SK-N-SH treated with all-trans-retinoic acid at 6 μM for 48 hours (cell line): ENCODE data around the gene C10orf120.

Experiments
- ATAC-seq: fragments of 200-7000 bp; cut with Tn5 transposase; 3 replicates; pipeline ENCODE4 v1.9.1; 2020; ENCODE audit warnings: mild to moderate bottlenecking, moderate library complexity
- ARNTL ChIP-seq: fragments of 450-650 bp; formaldehyde crosslinking; IDR thresholded peaks from 2 replicates; pipeline ENCODE4 v1.5.0; 2020; ENCODE audit warnings: low read depth, mild to moderate bottlenecking, moderate library complexity, borderline replicate concordance
- BACH2 ChIP-seq: fragments of 250-450 bp; sonication (Bioruptor Pico); IDR thresholded peaks from 2 replicates; pipeline ENCODE4 v1.9.0; 2021; ENCODE audit warnings: mild to moderate bottlenecking, borderline replicate concordance
- CREB5 ChIP-seq: fragments of 250-450 bp; sonication (Bioruptor Pico); IDR thresholded peaks from 2 replicates; pipeline ENCODE4 v1.5.1; 2020; ENCODE audit warnings: low read depth, mild to moderate bottlenecking, moderate library complexity
- CSDC2 ChIP-seq: fragments of 250-450 bp; sonication (Bioruptor Pico); IDR thresholded peaks from 2 replicates; pipeline ENCODE4 v1.5.0; 2020; ENCODE audit warnings: mild to moderate bottlenecking, moderate library complexity
- CSRNP3 ChIP-seq: fragments of 250-450 bp; sonication (Bioruptor Pico); IDR thresholded peaks from 2 replicates; pipeline ENCODE4 v1.5.1; 2021; ENCODE audit warnings: mild to moderate bottlenecking, moderate library complexity
- ESRRG ChIP-seq: fragments of 250-450 bp; sonication (Bioruptor Pico); IDR thresholded peaks from 2 replicates; pipeline ENCODE4 v1.6.1; 2021; ENCODE audit warnings: mild to moderate bottlenecking
- ISL1 ChIP-seq: fragments of 250-450 bp; sonication (Bioruptor Pico); IDR thresholded peaks from 2 replicates; pipeline ENCODE4 v2.1.2; 2022; ENCODE audit warnings: mild to moderate bottlenecking, moderate library complexity
- OSR1 ChIP-seq: fragments of 250-450 bp; sonication (Bioruptor Pico); IDR thresholded peaks from 2 replicates; pipeline ENCODE4 v1.8.0; 2022; ENCODE audit warnings: moderate library complexity, mild to moderate bottlenecking, inconsistent platforms
- PATZ1 ChIP-seq: fragments of 250-450 bp; sonication (Bioruptor Pico); IDR thresholded peaks from 2 replicates; pipeline ENCODE4 v1.8.0; 2020; ENCODE audit warnings: mild to moderate bottlenecking, moderate library complexity, borderline replicate concordance
- POU6F1 ChIP-seq: fragments of 250-450 bp; sonication (Bioruptor Pico); IDR thresholded peaks from 2 replicates; pipeline ENCODE4 v1.8.0; 2021; ENCODE audit warnings: low read depth, mild to moderate bottlenecking, moderate library complexity, borderline replicate concordance
- PPARA ChIP-seq: fragments of 250-450 bp; sonication (Bioruptor Pico); IDR thresholded peaks from 2 replicates; pipeline ENCODE4 v1.5.0; 2020; ENCODE audit warnings: mild to moderate bottlenecking, borderline replicate concordance
- RARB ChIP-seq: fragments of 250-450 bp; sonication (Bioruptor Pico); IDR thresholded peaks from 2 replicates; pipeline ENCODE4 v1.8.0; 2021; ENCODE audit warnings: mild to moderate bottlenecking, moderate library complexity
- SNAI2 ChIP-seq: fragments of 250-450 bp; sonication (Bioruptor Pico); IDR thresholded peaks from 2 replicates; pipeline ENCODE4 v1.5.0; 2020; ENCODE audit warnings: mild to moderate bottlenecking, moderate library complexity
- TCF4 ChIP-seq: fragments of 250-450 bp; sonication (Bioruptor Pico); IDR thresholded peaks from 2 replicates; pipeline ENCODE4 v1.8.0; 2021; ENCODE audit warnings: mild to moderate bottlenecking, moderate library complexity, borderline replicate concordance
- TOX ChIP-seq: fragments of 250-450 bp; sonication (Bioruptor Pico); IDR thresholded peaks from 2 replicates; pipeline ENCODE4 v1.8.0; 2021; ENCODE audit warnings: mild to moderate bottlenecking, moderate library complexity, borderline replicate concordance
- TSHZ2 ChIP-seq: fragments of 250-450 bp; sonication (Bioruptor Pico); IDR thresholded peaks from 2 replicates; pipeline ENCODE4 v1.5.0; 2020; ENCODE audit warnings: mild to moderate bottlenecking, moderate library complexity
- ZC3H10 ChIP-seq: fragments of 250-450 bp; sonication (Bioruptor Pico); IDR thresholded peaks from 2 replicates; pipeline ENCODE4 v1.5.1; 2021; ENCODE audit warnings: mild to moderate bottlenecking, moderate library complexity
- ZFP30 ChIP-seq: fragments of 450-650 bp; formaldehyde crosslinking; IDR thresholded peaks from 2 replicates; pipeline ENCODE4 v1.5.0; 2022; ENCODE audit warnings: mild to moderate bottlenecking, moderate library complexity
- ZNF70 ChIP-seq: fragments of 450-650 bp; formaldehyde crosslinking; IDR thresholded peaks from 2 replicates; pipeline ENCODE4 v1.5.0; 2020; ENCODE audit warnings: mild to moderate bottlenecking, moderate library complexity
- ZNF8 ChIP-seq: fragments of 450-650 bp; formaldehyde crosslinking; IDR thresholded peaks from 2 replicates; pipeline ENCODE4 v1.5.0; 2020; ENCODE audit warnings: mild to moderate bottlenecking, moderate library complexity

The C10orf120 gene

GRCh38 chr10:122703483-122704448 lies 4.1 kb upstream of the C10orf120 start (continued):
- TF ChIP-seq POU6F1 (CRISPR knock-in tag): no peak
- TF ChIP-seq SNAI2: no peak
- TF ChIP-seq ZNF8 (CRISPR knock-in tag): no peak
- no peak for TF ChIP-seq ZC3H10 (CRISPR knock-in tag)
- TF ChIP-seq TSHZ2: no peak

GRCh38 chr10:122702275-122702674 lies 2.6 kb upstream of the C10orf120 start:
- no peak for ATAC-seq

More at GRCh38 chr10:122702275-122702674, 2.6 kb upstream of the C10orf120 start:
- TF ChIP-seq ZNF70 (CRISPR knock-in tag) (no peak), BACH2 (CRISPR knock-in tag) (no peak), CSDC2 (CRISPR knock-in tag) (no peak), TOX (CRISPR knock-in tag) (no peak), ISL1 (CRISPR knock-in tag) (no peak), PPARA (CRISPR knock-in tag) (no peak), ARNTL (CRISPR knock-in tag) (no peak), CREB5 (no peak), SNAI2 (no peak), ESRRG (no peak), OSR1 (CRISPR knock-in tag) (no peak), PATZ1 (CRISPR knock-in tag) (no peak), TCF4 (no peak), RARB (CRISPR knock-in tag) (no peak), ZNF8 (CRISPR knock-in tag) (no peak), TSHZ2 (no peak), ZFP30 (CRISPR knock-in tag) (no peak), CSRNP3 (CRISPR knock-in tag) (no peak), ZC3H10 (CRISPR knock-in tag) (no peak), POU6F1 (CRISPR knock-in tag) (no peak)
- TF ChIP-seq, all 23 proteins: peak for 0
